H1 (cell line): ENCODE measurements around the gene STAT1. TPM values are rescaled to one million over a fixed set of nuclear protein-coding genes. Genes with fewer than 3 reads are reported as not detected.

Experiments used
- CTCF ChIA-PET: fragments of 300-600 bp; sonication (Branson Sonifier 250); formaldehyde crosslinking; loops from one replicate; lab custom pipeline; 2021; ENCODE audit not compliant: partially characterized antibody; lab: Charles Lee
- POLR2A ChIA-PET: fragments of 300-600 bp; sonication (Branson Sonifier 250); formaldehyde crosslinking; loops from one replicate; lab custom pipeline; 2021; ENCODE audit warnings: inconsistent platforms; ENCODE audit not compliant: partially characterized antibody; lab: Charles Lee
- DNase-seq, 2 experiments: peaks; one replicate each; pipeline versions ENCODE4 v3.0.0 to v3.0.0-alpha.2; 2010 to 2022; ENCODE audit warnings: low spot score in 2 of 2, low read depth in 1 of 2, mixed read lengths in 1 of 2
- FAIRE-seq: peaks from 2 replicates; lab custom pipeline; 2011; peaks lifted over from hg19 to GRCh38; lab: Jason Lieb, UNC
- H2AFZ ChIP-seq: 2 replicates; pipeline ENCODE4 v1.8.1; 2012; ENCODE audit warnings: low read length, inconsistent platforms
- H2AK5ac ChIP-seq: 2 replicates; pipeline ENCODE4 v1.6.1; 2013; ENCODE audit warnings: low read depth, low read length
- H2BK120ac ChIP-seq: replicated peaks from 2 replicates; pipeline ENCODE3; 2013; ENCODE audit warnings: low read depth, low read length, inconsistent platforms
- H2BK12ac ChIP-seq: 2 replicates; pipeline ENCODE4 v1.6.1; 2013; ENCODE audit warnings: low read depth, low read length
- H2BK15ac ChIP-seq: 2 replicates; pipeline ENCODE4 v1.6.1; 2013; ENCODE audit warnings: low read length
- H2BK20ac ChIP-seq: 2 replicates; pipeline ENCODE4 v1.6.1; 2013; ENCODE audit warnings: low read length
- H2BK5ac ChIP-seq: 2 replicates; pipeline ENCODE4 v1.6.1; 2013; ENCODE audit warnings: low read depth, low read length
- H3K14ac ChIP-seq: 2 replicates; pipeline ENCODE4 v1.6.1; 2013; ENCODE audit warnings: inconsistent platforms; ENCODE audit not compliant: insufficient read length
- H3K18ac ChIP-seq: 2 replicates; pipeline ENCODE4 v1.6.1; 2013; ENCODE audit warnings: low read length; ENCODE audit errors: extremely low read depth
- H3K23ac ChIP-seq: 2 replicates; pipeline ENCODE4 v1.6.1; 2013; ENCODE audit warnings: inconsistent platforms; ENCODE audit not compliant: insufficient read length
- H3K23me2 ChIP-seq: 2 replicates; pipeline ENCODE4 v1.6.1; 2013; ENCODE audit warnings: low read depth, low read length
- H3K27ac ChIP-seq: 2 replicates; pipeline ENCODE4 v1.6.1; 2011; ENCODE audit warnings: low read depth, low read length, inconsistent platforms
- H3K27me3 ChIP-seq, 4 experiments: replicated peaks in 1 of 4; 1 replicate in 1 of 4; 2 replicates in 3 of 4; pipeline versions ENCODE4 v1.6.1 to v1.8.1; 2011 to 2013; ENCODE audit warnings: low read length in 3 of 4, mild to moderate bottlenecking in 3 of 4, inconsistent platforms in 2 of 4, mixed read lengths in 2 of 4, moderate library complexity in 1 of 4; ENCODE audit not compliant: control insufficient read depth in 3 of 4, insufficient read depth in 3 of 4; ENCODE audit errors: extremely low read depth in 1 of 4
- H3K36me3 ChIP-seq, 4 experiments: 2 replicates each; pipeline versions ENCODE4 v1.6.1 to v1.8.1; 2011 to 2013; ENCODE audit warnings: mild to moderate bottlenecking in 4 of 4, low read length in 3 of 4, moderate library complexity in 2 of 4, control low read depth in 1 of 4, inconsistent platforms in 1 of 4; ENCODE audit not compliant: insufficient read depth in 4 of 4, control insufficient read depth in 2 of 4
- H3K4ac ChIP-seq: replicated peaks from 2 replicates; pipeline ENCODE3; 2013; ENCODE audit warnings: low read length, low read depth, mixed read lengths, inconsistent platforms; ENCODE audit not compliant: insufficient read length
- H3K4me1 ChIP-seq, 4 experiments: replicated peaks in 1 of 4; 1 replicate in 1 of 4; 2 replicates in 3 of 4; pipeline versions ENCODE4 v1.6.1 to v1.8.1; 2011 to 2013; ENCODE audit warnings: low read length in 3 of 4, inconsistent platforms in 2 of 4, mixed read lengths in 1 of 4; ENCODE audit not compliant: insufficient read depth in 4 of 4, control insufficient read depth in 3 of 4
- H3K4me2 ChIP-seq, 2 experiments: 2 replicates each; pipeline versions ENCODE4 v1.6.1 to v1.8.1; 2011 to 2013; ENCODE audit warnings: low read depth in 2 of 2, low read length in 2 of 2, control low read depth in 1 of 2, inconsistent platforms in 1 of 2, mild to moderate bottlenecking in 1 of 2; ENCODE audit not compliant: insufficient read depth in 1 of 2
- H3K4me3 ChIP-seq, 4 experiments: fragments of 200-600, 300-600 bp in 1 of 4; sonication (generic), shearing (Covaris generic), sonication (Bioruptor Twin) in 1 of 4; 2 replicates each; pipeline versions ENCODE4 v1.5.1 to v1.8.1; 2011 to 2016; ENCODE audit warnings: low read length in 4 of 4, low read depth in 3 of 4, control low read depth in 2 of 4, inconsistent platforms in 2 of 4, mild to moderate bottlenecking in 2 of 4, mixed read lengths in 1 of 4, moderate library complexity in 1 of 4; ENCODE audit not compliant: insufficient read depth in 2 of 4; ENCODE audit errors: extremely low read depth in 1 of 4
- H3K56ac ChIP-seq: replicated peaks from 2 replicates; pipeline ENCODE3; 2013; ENCODE audit warnings: low read depth, mild to moderate bottlenecking, mixed read lengths, low read length, inconsistent platforms; ENCODE audit not compliant: insufficient read length
- H3K79me1 ChIP-seq: 2 replicates; pipeline ENCODE4 v1.6.1; 2013; ENCODE audit warnings: low read depth, low read length, control low read depth
- H3K79me2 ChIP-seq, 2 experiments: 2 replicates each; pipeline versions ENCODE4 v1.6.1 to v1.8.1; 2012 to 2013; ENCODE audit warnings: low read length in 2 of 2, mild to moderate bottlenecking in 2 of 2, inconsistent platforms in 1 of 2; ENCODE audit not compliant: insufficient read depth in 2 of 2, control insufficient read depth in 1 of 2
- H3K9ac ChIP-seq, 4 experiments: replicated peaks in 1 of 4; 1 replicate in 1 of 4; 2 replicates in 3 of 4; pipeline versions ENCODE4 v1.6.1 to v1.8.1; 2011 to 2013; ENCODE audit warnings: low read depth in 3 of 4, low read length in 3 of 4, control low read depth in 2 of 4, mild to moderate bottlenecking in 2 of 4, moderate library complexity in 2 of 4, inconsistent platforms in 1 of 4; ENCODE audit errors: extremely low read depth in 1 of 4
- H3K9me3 ChIP-seq, 2 experiments: 2 replicates each; pipeline versions ENCODE4 v1.6.1 to v1.8.1; 2012 to 2013; ENCODE audit warnings: mild to moderate bottlenecking in 2 of 2, moderate library complexity in 2 of 2, control low read depth in 1 of 2, inconsistent platforms in 1 of 2, low read depth in 1 of 2, low read length in 1 of 2, mixed read lengths in 1 of 2; ENCODE audit not compliant: insufficient read depth in 2 of 2
- H4K20me1 ChIP-seq, 2 experiments: replicated peaks in 1 of 2; 2 replicates each; pipeline versions ENCODE3 to v1.8.1; 2011 to 2013; ENCODE audit warnings: inconsistent platforms in 2 of 2, low read length in 2 of 2, mild to moderate bottlenecking in 1 of 2; ENCODE audit not compliant: insufficient read depth in 2 of 2, control insufficient read depth in 1 of 2
- H4K5ac ChIP-seq: 2 replicates; pipeline ENCODE4 v1.6.1; 2013; ENCODE audit warnings: low read length, low read depth, mixed read lengths, inconsistent platforms; ENCODE audit not compliant: insufficient read length
- H4K8ac ChIP-seq: 2 replicates; pipeline ENCODE4 v1.8.0; 2013; ENCODE audit warnings: mild to moderate bottlenecking, moderate library complexity, low read length, inconsistent platforms; ENCODE audit not compliant: insufficient read depth; ENCODE audit errors: extremely low read depth
- H4K91ac ChIP-seq: replicated peaks from 2 replicates; pipeline ENCODE3; 2013; ENCODE audit warnings: low read length, mixed read lengths, inconsistent platforms; ENCODE audit not compliant: insufficient read length
- ATF2 ChIP-seq: IDR thresholded peaks from 2 replicates; pipeline ENCODE4 v1.6.1; 2012; ENCODE audit warnings: low read length, inconsistent platforms
- CBX5 ChIP-seq: fragments of 300-800, 300-1000 bp; sonication (generic); IDR thresholded peaks from 2 replicates; pipeline ENCODE4 v1.7.1; 2016; ENCODE audit warnings: antibody characterized with exemption, low read length, low read depth
- CREB1 ChIP-seq: IDR thresholded peaks from 2 replicates; pipeline ENCODE4 v1.6.1; 2012; ENCODE audit warnings: inconsistent platforms
- GABPA ChIP-seq: IDR thresholded peaks from 2 replicates; pipeline ENCODE4 v1.6.1; 2011; ENCODE audit warnings: mild to moderate bottlenecking, low read length, moderate library complexity, borderline replicate concordance; ENCODE audit not compliant: insufficient read depth
- PHF8 ChIP-seq: fragments of 200-600 bp; sonication (generic); conservative IDR thresholded peaks from 2 replicates; pipeline ENCODE4 v1.7.1; 2012; ENCODE audit warnings: low read depth, mild to moderate bottlenecking, inconsistent platforms, low read length, moderate library complexity
- RBBP5 ChIP-seq: IDR thresholded peaks from 2 replicates; pipeline ENCODE4 v1.7.1; 2012; ENCODE audit warnings: low read depth, mild to moderate bottlenecking, inconsistent platforms, low read length, moderate library complexity, borderline replicate concordance
- RFX5 ChIP-seq: IDR thresholded peaks from 2 replicates; pipeline ENCODE4 v1.6.1; 2011; ENCODE audit warnings: low read depth, low read length, improper control_type of control experiment, borderline replicate concordance
- SRF ChIP-seq: IDR thresholded peaks from 2 replicates; pipeline ENCODE4 v1.6.1; 2011; ENCODE audit warnings: mild to moderate bottlenecking, low read depth, low read length, moderate library complexity
- TEAD4 ChIP-seq: IDR thresholded peaks from 2 replicates; pipeline ENCODE4 v1.6.1; 2012; ENCODE audit warnings: low read depth, low read length, inconsistent platforms, mixed read lengths
- YY1 ChIP-seq: IDR thresholded peaks from 2 replicates; pipeline ENCODE4 v1.6.1; 2011; ENCODE audit warnings: low read depth, mild to moderate bottlenecking, low read length
- WGBS, 2 experiments: shearing (Covaris generic) in 1 of 2; methylation state at CpG; one replicate each; pipeline versions ENCODE4 v1.1.6 to v1.1.7; 2013 to 2015; ENCODE audit warnings: low lambda C conversion rate in 2 of 2, mixed read lengths in 2 of 2, inconsistent platforms in 1 of 2, low coverage in 1 of 2, missing lambda C conversion rate in 1 of 2; ENCODE audit not compliant: insufficient replicate concordance in 2 of 2, insufficient coverage in 1 of 2, insufficient read length in 1 of 2; ENCODE audit errors: extremely low coverage in 1 of 2, missing lambda C conversion rate in 1 of 2; 5-methylcytosine and 5-hydroxymethylcytosine counted together
- polyA plus RNA-seq, 7 experiments: library from polyadenylated mRNA; depleted of rRNA in 3 of 7; stranded (reverse) in 5 of 7; unstranded in 2 of 7; fragments of >200 nt in 5 of 7; fragments of 200-250 nt in 2 of 7; gene quantifications; 1 replicate in 5 of 7; 2 replicates in 1 of 7; 4 replicates in 1 of 7; pipeline versions ENCODE4 v1.2.1 to v1.2.3, GENCODE V29; 2011 to 2013; ENCODE audit warnings: missing spikeins in 2 of 7, mixed read lengths in 2 of 7
- total RNA-seq: library from RNA; stranded (reverse); fragmentation: NEBNext Ultra II Directional; extraction: Animal tissue kit (Norgen Biotek cat#: 25700); gene quantifications from 2 replicates; pipeline ENCODE4 v1.2.1, GENCODE V29; 2021
- TF ChIP-seq, protein P1 (sequence below): IDR thresholded peaks from 2 replicates; pipeline ENCODE4 v1.6.1; 2011; ENCODE audit warnings: low read depth, mild to moderate bottlenecking, low read length; ENCODE audit not compliant: insufficient read depth

STAT1 gene
- total and polyA plus RNA-seq, 2 of the 8 experiments (the other 6 are each of a cell fraction or from before 2014, with no cell fraction given): 20.3 to 43.0 TPM

DNA sequence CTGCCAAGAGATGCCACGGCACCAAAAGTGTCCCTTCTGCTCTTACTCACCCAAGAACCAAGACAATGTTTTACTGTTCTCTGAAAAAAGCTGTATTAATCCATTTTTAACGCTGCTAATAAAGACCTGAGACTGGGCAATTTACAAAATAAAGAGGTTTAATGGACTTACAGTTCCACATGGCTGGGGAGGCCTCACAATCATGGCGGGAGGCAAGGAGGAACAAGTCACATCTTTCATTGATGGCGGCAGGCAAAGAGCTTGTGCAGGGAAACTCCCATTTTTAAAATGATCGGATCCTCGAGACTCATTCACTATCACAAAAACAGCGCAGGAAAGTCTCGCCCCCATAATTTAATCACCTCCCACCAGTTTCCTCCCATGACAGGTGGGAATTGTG, 1.9 kb upstream of the STAT1 start:
- 80% methylated on average over 8 of the region's 8 CpGs; no CpG with 5 or more reads in 1 of the 2 experiments for WGBS, 2 experiments
- peaks cover 0 to 13% (median 6%) of the 10 kb centered on the region in 4 experiments; a peak in 4 of 7 replicates for H3K27me3 ChIP-seq
- no peak for TF ChIP-seq CBX5
- no peak for TF ChIP-seq RBBP5
- TF ChIP-seq, protein P1, sequence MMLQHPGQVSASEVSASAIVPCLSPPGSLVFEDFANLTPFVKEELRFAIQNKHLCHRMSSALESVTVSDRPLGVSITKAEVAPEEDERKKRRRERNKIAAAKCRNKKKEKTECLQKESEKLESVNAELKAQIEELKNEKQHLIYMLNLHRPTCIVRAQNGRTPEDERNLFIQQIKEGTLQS: no peak
- TF ChIP-seq TEAD4: no peak
- TF ChIP-seq YY1: no peak
- TF ChIP-seq PHF8: no peak
- TF ChIP-seq CREB1: no peak
- no peak for TF ChIP-seq GABPA
- no peak for TF ChIP-seq SRF
- no peak for TF ChIP-seq ATF2
- no peak for TF ChIP-seq RFX5

More for the DNA sequence above, 1.9 kb upstream of the STAT1 start:
- Histone ChIP-seq H3K56ac (no peak overlapping the region), H3K23ac (no peak overlapping the region), H3K79me2 (peaks cover 3 to 19% of the 10 kb centered on the region in 2 experiments; a peak in 2 of 4 replicates), H3K4me2 (no peak overlapping the region), H4K91ac (no peak overlapping the region), H2AFZ (no peak overlapping the region), H3K18ac (no peak overlapping the region), H3K14ac (no peak overlapping the region), H3K9ac (no peak overlapping the region), H4K5ac (no peak overlapping the region), H2BK15ac (no peak overlapping the region), H3K4me3 (no peak overlapping the region), H3K23me2 (peaks cover 15% of the 10 kb centered on the region), H3K27ac (no peak overlapping the region), H3K4ac (no peak overlapping the region), H2BK5ac (no peak overlapping the region), H3K36me3 (0 out of 8 replicates have a peak, but pooled peaks cover 0 to 2% (median 0%) of the 10 kb centered on the region in 4 experiments), H3K9me3 (no peaks in the 10 kb centered on the region), H2AK5ac (no peak overlapping the region), H4K8ac (no peak overlapping the region), H2BK20ac (no peak overlapping the region), H4K20me1 (peaks cover 0 to 4% of the 10 kb centered on the region in 2 experiments), H3K4me1 (peaks cover 0 to 10% (median 1%) of the 10 kb centered on the region in 4 experiments; a peak in 3 of 7 replicates), H2BK12ac (no peak overlapping the region), H3K79me1 (no peaks in the 10 kb centered on the region), H2BK120ac (no peak overlapping the region)
- DNase-seq: no peak
- no peak for FAIRE-seq
- POLR2A ChIA-PET: no interaction called here
- CTCF ChIA-PET: interaction anchor here (1.7 to 3.0 kb wide), 2 partner anchors 11 to 13 kb away, joined by 4 to 15 read pairs; no protein-coding TSS in a partner anchor
